HepG2 (cell line): ENCODE measurements around the gene B4GALT7. TPM values are rescaled to one million over a fixed set of nuclear protein-coding genes. Genes with fewer than 3 reads are reported as not detected.

Experiments used
- ATAC-seq: fragments of 200-7000 bp; cut with Tn5 transposase; 3 replicates; pipeline ENCODE4 v1.9.1; 2020; ENCODE audit warnings: mild to moderate bottlenecking, moderate library complexity
- BruUV-seq: library from RNA; stranded (reverse); fragments of 400-500 nt; replicated peaks from 2 replicates; lab custom pipeline; 2021; lab: Mats Ljungman, UMichigan
- CTCF ChIA-PET: fragments of 300-600 bp; formaldehyde crosslinking; extraction: SDS; loops from one replicate; lab custom pipeline; 2021; ENCODE audit warnings: low total read pairs, inconsistent platforms, low intra/inter-chr PET ratio; lab: Yijun Ruan, JAX
- POLR2A ChIA-PET: fragments of 350-600 bp; sonication (Branson Sonifier 250); formaldehyde crosslinking; loops from one replicate; lab custom pipeline; 2020; ENCODE audit warnings: antibody characterized with exemption, inconsistent platforms; lab: Yijun Ruan, JAX
- DNase-seq: peaks from one replicate; pipeline ENCODE4 v3.0.0-alpha.2; 2015; ENCODE audit warnings: low spot score
- FAIRE-seq: peaks from 3 replicates; lab custom pipeline; 2011; peaks lifted over from hg19 to GRCh38; lab: Jason Lieb, UNC
- H2AFZ ChIP-seq: one replicate; pipeline ENCODE4 v1.6.1; 2011; ENCODE audit warnings: low read length, inconsistent platforms
- H3K27ac ChIP-seq: fragments of 300-600 bp; 3 replicates; pipeline ENCODE4 v1.8.0; 2011; ENCODE audit warnings: mixed run types, mild to moderate bottlenecking, mixed read lengths, low read length, inconsistent platforms; ENCODE audit not compliant: insufficient read depth; ENCODE audit errors: extremely low read length
- H3K27me3 ChIP-seq, 2 experiments: fragments of 200-600 bp in 1 of 2; 2 replicates in 1 of 2; 3 replicates in 1 of 2; pipeline versions ENCODE4 v1.6.0 to v1.8.0; 2011; ENCODE audit warnings: low read length in 2 of 2, mild to moderate bottlenecking in 2 of 2, moderate library complexity in 2 of 2, inconsistent platforms in 1 of 2; ENCODE audit not compliant: insufficient read depth in 2 of 2, control insufficient read depth in 1 of 2
- H3K36me3 ChIP-seq, 2 experiments: fragments of 200-600 bp in 1 of 2; replicated peaks in 1 of 2; 2 replicates in 1 of 2; 3 replicates in 1 of 2; pipeline versions ENCODE4 v1.5.1 to v1.8.0; 2011; ENCODE audit warnings: low read length in 2 of 2, inconsistent platforms in 1 of 2; ENCODE audit not compliant: insufficient read depth in 2 of 2, control insufficient read depth in 1 of 2
- H3K4me1 ChIP-seq: 2 replicates; pipeline ENCODE4 v1.5.1; 2012; ENCODE audit warnings: low read length, inconsistent platforms; ENCODE audit not compliant: insufficient read depth
- H3K4me2 ChIP-seq: 2 replicates; pipeline ENCODE4 v1.6.0; 2011; ENCODE audit warnings: low read depth, low read length, inconsistent platforms
- H3K4me3 ChIP-seq, 3 experiments: fragments of 200-600 bp in 1 of 3; sonication (generic), shearing (Covaris generic) in 1 of 3; replicated peaks in 1 of 3; 2 replicates each; pipeline ENCODE4 v1.5.1; 2011 to 2016; ENCODE audit warnings: low read length in 3 of 3, inconsistent platforms in 2 of 3, low read depth in 2 of 3, mild to moderate bottlenecking in 2 of 3, control low read depth in 1 of 3, mixed read lengths in 1 of 3; ENCODE audit not compliant: insufficient read depth in 1 of 3
- H3K79me2 ChIP-seq: one replicate; pipeline ENCODE4 v1.6.1; 2011; ENCODE audit warnings: low read length, inconsistent platforms; ENCODE audit not compliant: insufficient read depth
- H3K9ac ChIP-seq: 2 replicates; pipeline ENCODE4 v1.6.0; 2011; ENCODE audit warnings: mild to moderate bottlenecking, low read depth, low read length, inconsistent platforms; ENCODE audit not compliant: insufficient read depth
- H3K9me3 ChIP-seq: 2 replicates; pipeline ENCODE4 v1.5.1; 2012; ENCODE audit warnings: mild to moderate bottlenecking, low read length
- H4K20me1 ChIP-seq: 2 replicates; pipeline ENCODE4 v1.6.0; 2011; ENCODE audit warnings: inconsistent platforms, mild to moderate bottlenecking, low read length, moderate library complexity; ENCODE audit not compliant: insufficient read depth
- NCOA1 ChIP-seq: sonication (generic); formaldehyde crosslinking; IDR thresholded peaks from 2 replicates; pipeline ENCODE4 v1.9.0; 2021; ENCODE audit warnings: missing genetic modification reagents
- RFXAP ChIP-seq: sonication (generic); formaldehyde crosslinking; IDR thresholded peaks from 2 replicates; pipeline ENCODE4 v1.4.0; 2020; ENCODE audit warnings: missing genetic modification reagents, borderline replicate concordance
- ZFP62 ChIP-seq: sonication (generic); formaldehyde crosslinking; IDR thresholded peaks from 2 replicates; pipeline ENCODE4 v1.4.0; 2020; ENCODE audit warnings: missing genetic modification reagents
- ZNF777 ChIP-seq: sonication (generic); formaldehyde crosslinking; IDR thresholded peaks from 2 replicates; pipeline ENCODE4 v1.4.0; 2020; ENCODE audit warnings: missing genetic modification reagents
- WGBS: methylation state at CpG from one replicate; pipeline ENCODE4 v1.1.6; 2017; ENCODE audit warnings: low lambda C conversion rate; 5-methylcytosine and 5-hydroxymethylcytosine counted together
- in situ Hi-C: cut with HindIII; loops from 2 replicates; pipeline ENCODE4 v1.10.0; 2017; ENCODE audit warnings: low pct_unique_long_range_greater_than_20kb; ENCODE audit not compliant: extremely low pct_ligation_motif_present
- intact Hi-C: fragments of 100-400 bp; cut with micrococcal nuclease; formaldehyde crosslinking; loops from one replicate; pipeline ENCODE4 v1.10.0; 2022; ENCODE audit not compliant: unreplicated experiment
- polyA plus RNA-seq, 8 experiments: library from polyadenylated mRNA; depleted of rRNA in 3 of 8; stranded (reverse) in 7 of 8; unstranded in 1 of 8; fragments of >200 nt; fragmentation: Illumina TruSeq in 4 of 8; extraction: Trizol in 4 of 8; gene quantifications; 2 replicates each; pipeline versions ENCODE4 v1.2.1 to v1.2.3, GENCODE V29; 2011 to 2016; ENCODE audit warnings: low read depth in 4 of 8, missing spikeins in 1 of 8, mixed read lengths in 1 of 8; ENCODE audit not compliant: insufficient read depth in 1 of 8
- total RNA-seq, 5 experiments: library from RNA; depleted of rRNA; stranded (reverse); fragments of >200 nt; fragmentation: Illumina TruSeq; extraction: Trizol; gene quantifications; 2 replicates each; pipeline ENCODE4 v1.2.3, GENCODE V29; 2016; ENCODE audit warnings: low read depth in 1 of 5
- TF ChIP-seq, protein P1 (sequence below): sonication (generic); formaldehyde crosslinking; IDR thresholded peaks from one replicate; pipeline ENCODE4 v1.5.1; 2020; ENCODE audit warnings: mild to moderate bottlenecking, missing genetic modification reagents; ENCODE audit errors: not compliant biosample characterization
- TF ChIP-seq, protein P2 (sequence below): IDR thresholded peaks from 2 replicates; pipeline ENCODE4 v1.6.1; 2016; ENCODE audit warnings: low read depth, borderline replicate concordance
- TF ChIP-seq, protein P3 (sequence below): sonication (generic); formaldehyde crosslinking; conservative IDR thresholded peaks from 2 replicates; pipeline ENCODE4 v1.8.0; 2022; ENCODE audit warnings: mild to moderate bottlenecking, moderate library complexity, missing genetic modification reagents

Gene B4GALT7
- total and polyA plus RNA-seq, 2 of the 13 experiments (the other 11 are each of a cell fraction or from before 2014, with no cell fraction given): 16.4 to 20.5 TPM

DNA sequence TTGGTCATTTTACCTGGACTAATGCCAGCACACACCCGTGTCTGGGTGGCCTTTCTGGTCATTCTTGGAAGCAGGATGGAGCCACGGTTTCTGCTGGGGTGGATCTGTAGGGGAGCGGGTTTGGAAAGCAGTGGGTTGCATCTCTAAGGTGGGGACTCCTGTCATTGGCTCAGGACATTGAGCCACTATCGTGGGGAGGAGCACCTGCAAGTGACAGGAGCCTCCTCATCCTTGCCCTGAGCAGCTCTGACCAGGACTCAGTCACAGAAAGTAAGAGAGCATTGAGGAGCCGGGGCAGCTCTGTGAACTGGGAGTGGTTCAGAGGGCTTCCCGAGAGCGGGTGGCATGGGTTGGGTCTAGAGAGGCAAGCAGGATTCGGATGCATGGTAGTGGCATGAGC, 3.7 kb downstream of the B4GALT7 start:
- no peaks in the 10 kb centered on the region for H3K9me3 ChIP-seq
- in situ Hi-C loops: loop anchor here (25.0 kb wide), 1 partner anchor 459 kb away; no protein-coding TSS in a partner anchor
- H2AFZ ChIP-seq: no peak overlapping the region
- 84% methylated on average over 8 of the region's 8 CpGs for WGBS
- H3K9ac ChIP-seq: no peak overlapping the region
- H4K20me1 ChIP-seq: no peaks in the 10 kb centered on the region
- DNase-seq: no peak
- peaks cover 32% of the 10 kb centered on the region for H3K4me1 ChIP-seq
- no peak for FAIRE-seq
- TF ChIP-seq, protein P1, sequence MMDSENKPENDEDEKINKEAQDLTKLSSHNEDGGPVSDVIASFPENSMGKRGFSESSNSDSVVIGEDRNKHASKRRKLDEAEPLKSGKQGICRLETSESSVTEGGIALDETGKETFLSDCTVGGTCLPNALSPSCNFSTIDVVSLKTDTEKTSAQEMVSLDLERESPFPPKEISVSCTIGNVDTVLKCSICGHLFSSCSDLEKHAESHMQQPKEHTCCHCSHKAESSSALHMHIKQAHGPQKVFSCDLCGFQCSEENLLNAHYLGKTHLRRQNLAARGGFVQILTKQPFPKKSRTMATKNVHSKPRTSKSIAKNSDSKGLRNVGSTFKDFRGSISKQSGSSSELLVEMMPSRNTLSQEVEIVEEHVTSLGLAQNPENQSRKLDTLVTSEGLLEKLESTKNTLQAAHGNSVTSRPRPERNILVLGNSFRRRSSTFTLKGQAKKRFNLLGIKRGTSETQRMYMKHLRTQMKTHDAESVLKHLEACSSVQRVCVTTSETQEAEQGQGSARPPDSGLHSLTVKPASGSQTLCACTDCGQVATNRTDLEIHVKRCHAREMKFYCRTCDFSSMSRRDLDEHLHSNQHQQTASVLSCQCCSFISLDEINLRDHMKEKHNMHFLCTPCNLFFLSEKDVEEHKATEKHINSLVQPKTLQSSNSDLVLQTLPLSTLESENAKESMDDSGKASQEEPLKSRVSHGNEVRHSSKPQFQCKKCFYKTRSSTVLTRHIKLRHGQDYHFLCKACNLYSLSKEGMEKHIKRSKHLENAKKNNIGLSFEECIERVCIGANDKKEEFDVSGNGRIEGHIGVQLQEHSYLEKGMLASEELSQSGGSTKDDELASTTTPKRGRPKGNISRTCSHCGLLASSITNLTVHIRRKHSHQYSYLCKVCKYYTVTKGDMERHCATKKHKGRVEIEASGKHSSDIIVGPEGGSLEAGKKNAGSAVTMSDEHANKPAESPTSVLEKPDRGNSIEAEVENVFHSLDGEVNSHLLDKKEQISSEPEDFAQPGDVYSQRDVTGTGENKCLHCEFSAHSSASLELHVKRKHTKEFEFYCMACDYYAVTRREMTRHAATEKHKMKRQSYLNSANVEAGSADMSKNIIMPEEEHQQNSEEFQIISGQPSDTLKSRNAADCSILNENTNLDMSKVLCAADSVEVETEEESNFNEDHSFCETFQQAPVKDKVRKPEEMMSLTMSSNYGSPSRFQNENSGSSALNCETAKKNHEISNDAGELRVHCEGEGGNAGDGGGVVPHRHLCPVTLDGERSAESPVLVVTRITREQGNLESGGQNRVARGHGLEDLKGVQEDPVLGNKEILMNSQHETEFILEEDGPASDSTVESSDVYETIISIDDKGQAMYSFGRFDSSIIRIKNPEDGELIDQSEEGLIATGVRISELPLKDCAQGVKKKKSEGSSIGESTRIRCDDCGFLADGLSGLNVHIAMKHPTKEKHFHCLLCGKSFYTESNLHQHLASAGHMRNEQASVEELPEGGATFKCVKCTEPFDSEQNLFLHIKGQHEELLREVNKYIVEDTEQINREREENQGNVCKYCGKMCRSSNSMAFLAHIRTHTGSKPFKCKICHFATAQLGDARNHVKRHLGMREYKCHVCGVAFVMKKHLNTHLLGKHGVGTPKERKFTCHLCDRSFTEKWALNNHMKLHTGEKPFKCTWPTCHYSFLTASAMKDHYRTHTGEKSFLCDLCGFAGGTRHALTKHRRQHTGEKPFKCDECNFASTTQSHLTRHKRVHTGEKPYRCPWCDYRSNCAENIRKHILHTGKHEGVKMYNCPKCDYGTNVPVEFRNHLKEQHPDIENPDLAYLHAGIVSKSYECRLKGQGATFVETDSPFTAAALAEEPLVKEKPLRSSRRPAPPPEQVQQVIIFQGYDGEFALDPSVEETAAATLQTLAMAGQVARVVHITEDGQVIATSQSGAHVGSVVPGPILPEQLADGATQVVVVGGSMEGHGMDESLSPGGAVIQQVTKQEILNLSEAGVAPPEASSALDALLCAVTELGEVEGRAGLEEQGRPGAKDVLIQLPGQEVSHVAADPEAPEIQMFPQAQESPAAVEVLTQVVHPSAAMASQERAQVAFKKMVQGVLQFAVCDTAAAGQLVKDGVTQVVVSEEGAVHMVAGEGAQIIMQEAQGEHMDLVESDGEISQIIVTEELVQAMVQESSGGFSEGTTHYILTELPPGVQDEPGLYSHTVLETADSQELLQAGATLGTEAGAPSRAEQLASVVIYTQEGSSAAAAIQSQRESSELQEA (CRISPR knock-in tag): no peak
- no peak for TF ChIP-seq ZNF777 (CRISPR knock-in tag)
- TF ChIP-seq, protein P2, sequence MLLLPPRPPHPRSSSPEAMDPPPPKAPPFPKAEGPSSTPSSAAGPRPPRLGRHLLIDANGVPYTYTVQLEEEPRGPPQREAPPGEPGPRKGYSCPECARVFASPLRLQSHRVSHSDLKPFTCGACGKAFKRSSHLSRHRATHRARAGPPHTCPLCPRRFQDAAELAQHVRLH: no peak
- TF ChIP-seq NCOA1 (CRISPR knock-in tag): no peak
- TF ChIP-seq ZFP62 (CRISPR knock-in tag): no peak
- TF ChIP-seq, protein P3, sequence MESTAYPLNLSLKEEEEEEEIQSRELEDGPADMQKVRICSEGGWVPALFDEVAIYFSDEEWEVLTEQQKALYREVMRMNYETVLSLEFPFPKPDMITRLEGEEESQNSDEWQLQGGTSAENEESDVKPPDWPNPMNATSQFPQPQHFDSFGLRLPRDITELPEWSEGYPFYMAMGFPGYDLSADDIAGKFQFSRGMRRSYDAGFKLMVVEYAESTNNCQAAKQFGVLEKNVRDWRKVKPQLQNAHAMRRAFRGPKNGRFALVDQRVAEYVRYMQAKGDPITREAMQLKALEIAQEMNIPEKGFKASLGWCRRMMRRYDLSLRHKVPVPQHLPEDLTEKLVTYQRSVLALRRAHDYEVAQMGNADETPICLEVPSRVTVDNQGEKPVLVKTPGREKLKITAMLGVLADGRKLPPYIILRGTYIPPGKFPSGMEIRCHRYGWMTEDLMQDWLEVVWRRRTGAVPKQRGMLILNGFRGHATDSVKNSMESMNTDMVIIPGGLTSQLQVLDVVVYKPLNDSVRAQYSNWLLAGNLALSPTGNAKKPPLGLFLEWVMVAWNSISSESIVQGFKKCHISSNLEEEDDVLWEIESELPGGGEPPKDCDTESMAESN: no peak
- no peak for TF ChIP-seq RFXAP
- TF ChIP-seq, all 625 proteins: peak for 0
- no peak for ATAC-seq
- Histone ChIP-seq H3K4me2 (no peak overlapping the region), H3K36me3 (no peaks in the 10 kb centered on the region; a peak in 2 of 5 replicates), H3K4me3 (no peak overlapping the region), H3K27ac (no peak overlapping the region), H3K79me2 (peaks cover 5% of the 10 kb centered on the region), H3K27me3 (no peaks in the 10 kb centered on the region)
- ChIA-PET CTCF (no interaction called here), POLR2A (no interaction called here)
- BruUV-seq: no TSS peak
- intact Hi-C loops: no loop called here
